ENCODE measurements around the gene LRRC1.
"Not testable (repeated sequence)": the region's sequence is repeated elsewhere in the genome, so short reads cannot be mapped to it uniquely, and the experiment has no call there.

The LRRC1 gene

DNA sequence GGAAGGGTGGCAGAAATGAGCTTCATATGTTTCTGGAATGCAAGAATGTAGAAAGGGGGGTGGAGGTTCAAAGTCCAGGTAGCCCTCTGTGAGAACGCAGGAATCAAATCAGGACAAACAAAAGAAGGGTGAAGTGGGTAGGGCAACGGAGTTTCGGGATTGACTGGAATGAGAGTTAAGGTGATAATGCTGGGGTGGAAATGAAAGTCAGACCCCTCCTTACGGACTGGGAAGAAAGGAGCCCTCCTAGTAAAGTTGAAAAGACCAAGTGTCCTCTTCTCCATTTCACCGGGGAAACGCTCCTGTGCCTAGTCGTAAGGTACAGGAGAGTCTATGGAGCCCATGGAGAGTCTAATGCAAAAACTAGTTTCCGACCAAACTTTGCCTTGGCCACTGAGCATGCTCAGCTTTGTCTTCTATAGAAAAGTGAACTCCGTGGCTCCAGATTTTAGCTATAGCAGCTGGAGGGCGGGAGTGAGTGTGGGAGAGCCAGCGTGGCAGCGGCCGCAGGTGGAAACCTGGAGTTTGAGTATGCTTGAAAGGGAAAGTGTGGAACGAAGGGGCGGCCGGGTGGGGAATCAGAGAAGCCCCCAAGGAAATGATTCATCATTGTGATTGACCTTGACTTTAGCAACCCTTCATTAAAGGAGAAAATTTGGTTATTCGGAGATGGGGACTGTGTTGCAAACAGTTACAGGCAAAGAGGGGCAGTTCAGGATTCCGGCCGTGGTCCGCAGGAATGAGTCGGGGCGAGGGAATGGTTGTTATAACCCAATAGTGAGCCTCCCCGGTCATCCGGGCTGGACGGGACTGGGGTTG lies 1.3 kb upstream of the LRRC1 start:
- DNase-seq = peak; percentile 28

DNA sequence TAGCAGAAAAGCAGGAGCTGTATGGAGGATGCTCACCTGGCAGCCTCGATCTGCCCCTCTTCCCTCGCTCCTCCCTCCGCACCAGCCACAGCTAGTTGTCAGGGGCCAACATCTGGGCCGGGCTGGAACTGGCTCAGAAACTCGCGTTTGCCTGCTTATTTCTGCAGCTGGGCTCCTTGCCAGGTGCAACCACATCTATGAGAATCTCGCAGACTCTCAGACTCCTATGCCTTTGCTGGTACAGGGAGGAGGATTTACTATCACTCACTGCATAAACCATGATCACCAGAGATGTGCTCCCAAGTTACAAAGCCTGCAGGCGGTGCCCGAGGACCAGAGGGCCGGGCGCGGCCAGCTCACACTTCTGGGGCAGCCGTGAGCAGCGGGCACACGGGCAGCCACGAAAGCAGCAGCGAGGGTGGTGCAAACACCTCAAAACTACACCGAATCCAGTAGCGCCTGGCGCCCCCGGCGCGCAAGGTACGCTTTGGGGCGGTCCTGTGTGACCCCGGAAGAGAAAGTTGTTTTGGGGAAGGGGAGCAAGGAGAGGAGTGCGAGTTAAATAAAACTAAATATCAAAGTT lies 577 bp upstream of the LRRC1 start:
- peak; percentile 45 for DNase-seq

DNA sequence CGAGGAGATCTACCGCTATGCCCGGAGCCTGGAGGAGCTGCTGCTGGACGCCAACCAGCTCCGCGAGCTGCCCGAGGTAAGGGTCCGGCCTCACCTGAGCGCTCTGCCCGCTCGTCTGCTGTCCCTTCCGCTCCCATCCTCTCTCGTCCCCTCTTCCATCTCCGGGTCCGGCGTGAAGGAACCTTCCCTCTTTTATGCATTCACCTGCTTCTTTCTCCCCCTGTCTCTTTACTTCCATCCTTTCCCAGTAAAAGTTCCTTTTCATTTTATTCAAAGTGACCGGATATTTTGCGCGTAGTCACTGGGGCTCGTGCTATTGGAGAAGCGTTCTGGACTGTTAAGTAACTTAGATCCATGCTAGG lies 516 bp downstream of the LRRC1 start:
- no peak for DNase-seq

DNA sequence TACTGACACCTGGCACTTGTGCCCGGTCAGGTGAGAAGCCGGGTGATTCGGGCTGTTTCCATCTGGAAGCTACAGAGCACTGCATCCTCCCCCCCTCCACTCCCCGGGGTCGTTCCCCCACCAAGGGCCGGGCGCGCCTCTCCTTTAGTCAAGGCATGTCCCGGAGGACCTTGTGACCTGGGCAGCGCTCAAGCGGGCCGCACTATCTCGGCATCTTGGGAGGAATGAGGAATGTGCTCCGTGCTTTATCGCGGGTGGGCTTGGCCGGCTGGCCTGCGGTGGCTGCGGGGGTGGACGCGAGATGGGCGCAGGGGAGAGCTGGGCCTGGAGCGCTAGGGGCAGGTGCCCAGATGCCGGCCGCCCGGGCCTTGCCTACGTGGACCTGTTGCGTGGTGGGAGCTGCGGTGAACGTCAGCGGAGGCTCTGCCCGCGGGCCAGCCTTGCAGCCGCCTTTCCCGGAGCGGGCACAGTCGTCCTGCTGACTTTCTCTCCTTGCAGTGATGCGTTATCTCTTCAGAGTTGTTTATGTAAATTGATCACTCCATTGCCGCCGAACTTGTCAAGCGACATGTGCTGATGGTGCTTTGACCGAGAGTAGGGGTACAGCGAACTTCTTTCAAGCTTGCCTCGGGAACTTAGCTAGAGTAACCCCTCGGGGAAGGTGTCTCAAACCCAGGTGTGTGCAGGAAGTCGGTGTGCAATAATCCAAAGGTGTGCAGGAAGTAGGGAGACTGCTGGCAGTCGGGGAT lies 1.1 kb downstream of the LRRC1 start:
- DNase-seq = peak; percentile 16

DNA sequence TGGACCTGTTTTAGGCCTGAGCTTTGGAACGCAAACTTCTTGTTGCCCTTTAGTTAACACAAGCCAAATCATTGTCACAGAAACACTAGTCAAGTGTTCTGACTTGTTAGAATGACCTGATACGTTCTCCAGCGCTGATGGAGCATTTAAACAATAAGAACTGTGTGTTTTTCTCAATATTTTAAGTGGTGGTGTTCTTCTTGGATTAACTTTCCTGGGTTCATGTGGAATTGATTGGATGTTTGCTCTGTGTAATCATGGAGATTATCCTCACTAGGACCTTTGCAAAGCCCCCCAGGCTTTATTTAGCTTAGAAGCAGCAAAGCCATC lies 1.6 kb downstream of the LRRC1 start:
- no peak for DNase-seq

DNA sequence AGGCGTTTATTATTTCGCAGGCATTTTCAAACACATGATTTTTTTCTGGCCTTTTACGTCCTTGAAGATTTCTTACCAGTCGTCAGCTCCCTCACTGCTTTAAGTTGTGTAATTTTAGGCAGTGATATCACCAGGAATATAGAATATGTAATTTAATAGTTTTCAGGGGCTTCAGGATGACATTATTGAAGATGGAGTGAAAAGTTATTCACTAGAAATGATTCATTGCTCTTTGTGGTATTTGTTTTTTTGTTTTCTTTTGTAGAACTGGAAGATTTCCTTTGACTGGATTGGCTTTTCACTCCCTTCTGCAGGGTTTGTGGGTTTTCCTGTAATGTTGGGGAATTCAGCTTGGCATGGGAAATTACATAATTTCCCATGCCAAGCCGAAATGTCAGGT lies 2.0 kb downstream of the LRRC1 start:
- DNase-seq = no peak

DNA sequence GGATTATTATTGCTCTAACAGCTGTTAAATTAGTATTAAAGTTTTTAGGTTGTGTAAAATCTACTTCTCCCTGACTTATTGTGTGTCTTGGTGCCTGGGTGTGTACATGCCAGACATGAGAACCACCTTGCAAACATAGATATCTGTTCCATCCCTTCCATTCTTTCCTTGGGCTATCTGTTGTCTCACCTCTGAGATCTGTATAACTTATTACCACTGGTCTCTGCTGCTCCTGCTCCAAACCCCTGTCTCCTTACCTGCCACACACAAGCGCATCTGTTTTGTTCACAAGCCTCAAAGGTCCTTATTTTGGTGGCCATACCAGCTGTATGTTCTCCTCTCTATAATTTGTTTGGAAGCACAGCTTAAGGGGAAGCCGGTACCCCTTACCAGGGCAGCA lies 2.5 kb downstream of the LRRC1 start:
- no peak for DNase-seq

DNA sequence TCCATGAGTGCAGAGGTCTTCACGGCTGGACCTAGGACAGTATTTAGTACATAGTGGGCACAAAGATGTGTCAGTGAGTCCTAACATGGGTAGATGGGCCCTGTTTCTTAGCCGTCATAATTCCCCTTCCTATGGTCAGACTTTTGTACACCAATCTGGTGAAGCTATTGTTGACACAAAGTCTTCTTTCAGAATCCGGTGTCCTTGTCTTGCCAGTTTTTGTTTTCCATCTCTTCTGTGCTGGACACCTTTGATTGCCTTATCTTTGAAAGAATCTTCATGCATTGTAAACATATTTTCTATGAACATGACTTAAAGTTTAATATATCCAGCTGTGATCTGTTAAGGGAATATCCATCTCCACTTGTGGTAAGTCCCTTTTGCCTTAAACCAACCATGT lies 4.5 kb downstream of the LRRC1 start:
- no peak for DNase-seq

DNA sequence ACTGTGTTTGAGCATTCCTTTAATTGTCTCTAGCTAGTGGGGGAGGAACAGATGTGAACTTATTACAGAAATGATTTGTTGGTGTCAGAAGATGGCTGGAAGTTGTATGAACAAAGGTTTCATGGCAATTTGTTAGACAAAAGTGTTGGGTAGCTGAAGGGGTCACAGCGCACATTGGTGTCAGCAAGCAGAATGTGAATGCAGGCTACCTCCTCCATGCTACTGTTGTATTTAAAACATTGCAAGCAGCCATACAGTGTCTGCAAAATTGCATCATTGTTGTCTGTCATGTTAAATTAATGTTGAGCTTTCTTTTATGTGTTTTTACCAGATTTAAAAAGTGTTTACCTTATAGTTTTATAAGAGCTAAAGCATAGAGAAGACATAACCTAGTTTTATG lies 6.2 kb downstream of the LRRC1 start:
- DNase-seq = no peak

DNA sequence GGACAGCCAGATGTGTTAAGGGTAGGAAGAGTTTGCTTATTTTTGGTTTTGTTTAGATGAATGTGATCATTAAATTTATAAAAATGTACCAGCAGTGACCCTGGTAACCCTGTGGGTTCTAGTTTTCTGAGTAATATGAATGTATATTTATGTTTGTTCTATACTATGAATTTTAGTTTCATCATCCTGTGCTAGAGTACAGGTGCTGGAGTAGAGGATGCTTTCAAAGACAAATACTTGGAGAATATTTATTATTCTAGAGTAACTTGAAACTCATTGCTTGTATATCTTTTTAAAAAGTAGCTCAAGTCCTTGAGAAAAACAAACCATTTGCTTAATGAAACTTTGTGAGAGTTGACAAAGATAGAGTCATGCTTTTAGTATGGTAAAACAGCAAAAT lies 7.8 kb downstream of the LRRC1 start:
- DNase-seq = no peak

DNA sequence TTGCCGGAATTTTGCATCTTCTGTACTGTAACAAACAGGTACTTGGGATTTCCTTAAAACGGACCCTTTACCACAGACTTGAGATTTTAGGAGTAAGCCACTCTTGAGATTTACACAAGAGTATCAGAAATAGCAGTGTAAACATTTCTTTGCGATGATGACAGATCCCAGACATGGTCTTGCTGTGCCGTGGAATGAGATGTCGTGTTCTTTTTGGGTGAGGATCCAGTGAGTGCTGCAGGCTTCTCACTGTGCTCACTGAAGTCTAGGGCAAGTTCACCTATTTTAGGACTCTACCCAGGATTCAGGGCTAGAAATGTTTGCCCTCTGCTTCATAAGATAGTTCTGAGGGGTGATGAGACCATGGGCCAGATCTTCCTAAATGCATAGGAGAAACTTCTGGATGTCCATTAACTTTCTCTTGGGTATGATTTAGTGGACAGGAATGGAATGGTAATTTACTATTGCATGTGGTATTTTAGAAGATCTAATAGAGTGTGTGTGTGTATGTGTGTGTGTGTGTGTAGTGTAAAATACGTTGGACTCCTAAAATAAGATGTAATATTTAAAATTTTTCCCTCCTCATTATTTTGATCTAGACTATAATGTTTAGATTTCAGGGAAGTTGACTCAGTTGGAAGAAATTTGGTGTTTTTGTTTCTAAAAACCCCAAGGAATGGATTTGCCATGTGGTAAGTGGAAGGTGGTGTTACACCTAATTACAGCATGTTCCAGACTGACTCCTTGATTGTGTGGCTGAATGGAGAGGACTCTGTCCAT lies 8.5 kb downstream of the LRRC1 start:
- no peak for DNase-seq

DNA sequence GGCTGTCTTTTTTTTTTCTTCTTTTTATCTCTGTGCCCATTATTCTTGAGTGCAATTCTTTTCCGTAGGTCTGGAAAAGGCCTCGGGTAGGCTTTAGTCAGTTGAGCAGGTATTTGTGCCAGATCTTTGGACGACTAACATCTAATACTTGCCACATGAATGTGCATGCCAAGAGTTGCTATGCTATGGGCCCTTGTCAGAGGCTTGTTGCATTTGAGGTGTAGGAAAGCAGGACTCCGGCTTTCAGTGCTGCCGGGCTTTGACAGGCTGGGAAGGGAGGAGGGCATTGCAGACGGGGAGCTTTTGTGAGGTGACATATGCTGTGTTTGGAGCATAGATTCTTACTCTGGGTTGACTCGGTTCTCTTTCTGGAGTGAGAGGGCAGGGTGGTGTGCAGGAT lies 10.2 kb downstream of the LRRC1 start:
- DNase-seq = no peak

DNA sequence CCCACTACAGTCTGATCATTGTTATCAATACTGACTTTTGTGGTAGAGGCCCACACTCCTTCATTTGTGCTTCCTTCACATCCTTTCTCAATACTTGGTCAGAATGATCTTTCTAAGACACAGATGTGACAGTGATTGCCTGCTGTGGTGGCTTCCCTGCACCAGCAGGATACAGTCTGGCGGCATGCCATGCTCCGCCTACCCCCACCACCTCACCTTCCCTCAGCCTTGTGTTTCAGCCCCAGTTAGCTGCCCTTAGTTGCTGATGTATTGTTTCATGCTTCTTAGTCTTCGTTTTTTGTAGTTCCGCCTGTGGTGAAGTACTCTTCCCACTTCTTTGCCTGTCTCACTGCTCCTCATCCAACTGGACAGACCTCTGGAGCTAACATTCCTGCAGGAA lies 10.9 kb downstream of the LRRC1 start:
- no peak for DNase-seq

DNA sequence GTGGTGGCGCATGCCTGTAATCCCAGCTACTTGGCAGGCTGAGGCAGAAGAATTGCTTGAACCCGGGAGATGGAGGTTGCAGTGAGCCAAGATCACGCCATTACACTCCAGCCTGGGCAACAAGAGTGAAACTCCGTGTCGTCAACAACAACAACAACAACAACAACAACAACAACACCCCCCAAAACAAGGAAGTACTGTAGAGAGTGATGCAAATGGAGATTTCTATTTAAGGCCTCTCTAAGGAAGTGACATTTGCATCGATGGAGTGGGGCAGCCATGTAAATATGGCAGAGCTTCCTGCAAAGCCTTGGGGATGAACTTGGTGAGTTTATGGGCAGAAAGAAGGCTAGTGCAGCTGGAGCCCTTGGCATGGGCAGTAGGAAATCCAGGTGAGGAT lies 12.8 kb downstream of the LRRC1 start:
- not testable (repeated sequence) for DNase-seq

DNA sequence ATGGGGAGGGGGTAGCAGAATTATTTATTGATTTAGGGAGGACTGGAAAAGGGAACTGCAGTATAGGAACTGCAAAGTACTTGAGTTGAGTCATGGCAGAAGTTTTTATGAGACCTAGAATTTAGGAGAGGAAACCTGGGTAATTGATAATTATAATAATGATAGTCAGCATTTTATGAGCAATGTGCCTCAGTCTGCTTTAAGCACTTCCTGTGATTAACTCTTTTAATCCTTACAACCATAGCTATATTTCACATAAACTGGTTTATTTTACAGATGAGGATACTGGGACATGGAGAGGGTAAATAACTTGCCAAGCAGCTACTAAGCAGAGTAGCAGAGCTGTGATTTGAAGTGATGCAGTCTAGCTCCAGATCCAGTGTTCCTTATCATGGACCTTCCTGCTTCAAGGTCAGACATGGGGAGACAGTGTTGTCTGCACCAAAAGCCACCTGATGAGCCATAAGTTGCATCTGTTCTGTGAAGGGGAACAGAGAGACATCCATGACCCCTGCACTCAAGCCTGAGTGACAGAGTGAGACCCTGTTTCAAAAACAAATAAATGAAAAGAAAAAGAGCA lies 13.6 kb downstream of the LRRC1 start:
- no peak for DNase-seq

DNA sequence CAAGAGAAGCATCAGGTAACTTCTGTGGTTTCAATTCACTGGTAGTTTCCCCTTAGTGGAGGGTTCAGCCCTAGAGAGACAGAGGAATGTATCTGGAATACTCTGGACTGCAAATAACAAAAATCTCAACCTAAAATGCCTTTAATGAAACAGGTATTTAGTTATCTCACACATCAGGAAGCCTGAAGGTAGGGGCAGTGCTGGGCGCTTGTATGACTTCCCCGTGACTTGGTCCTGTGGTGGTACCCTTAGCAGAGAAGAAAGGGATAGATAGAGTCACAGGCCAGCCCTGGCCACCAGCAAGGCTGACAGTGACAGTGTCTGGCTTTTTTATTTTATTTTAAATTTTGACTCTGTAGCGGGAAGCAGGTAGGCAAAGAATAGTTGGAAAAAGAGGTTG lies 14.9 kb downstream of the LRRC1 start:
- DNase-seq = no peak

DNA sequence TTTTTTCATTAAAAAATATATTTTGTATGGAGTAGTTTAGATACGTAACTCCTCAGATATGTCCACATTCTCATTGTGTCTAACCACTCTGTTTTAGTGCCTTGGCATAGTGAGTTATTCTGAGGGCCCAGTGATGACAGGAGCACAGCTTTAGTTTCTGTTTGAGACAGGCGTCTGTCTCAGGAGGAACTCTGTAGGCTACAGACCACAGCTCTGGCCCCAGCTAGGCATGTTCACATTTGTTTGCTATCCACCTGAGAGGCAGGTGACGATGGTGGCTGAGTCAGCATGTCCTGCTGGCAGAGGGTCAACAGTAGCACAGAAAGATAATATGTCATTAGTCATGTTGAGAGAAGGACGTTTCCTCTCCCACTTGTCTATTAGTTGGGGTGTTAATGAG lies 16.3 kb downstream of the LRRC1 start:
- DNase-seq = no peak

DNA sequence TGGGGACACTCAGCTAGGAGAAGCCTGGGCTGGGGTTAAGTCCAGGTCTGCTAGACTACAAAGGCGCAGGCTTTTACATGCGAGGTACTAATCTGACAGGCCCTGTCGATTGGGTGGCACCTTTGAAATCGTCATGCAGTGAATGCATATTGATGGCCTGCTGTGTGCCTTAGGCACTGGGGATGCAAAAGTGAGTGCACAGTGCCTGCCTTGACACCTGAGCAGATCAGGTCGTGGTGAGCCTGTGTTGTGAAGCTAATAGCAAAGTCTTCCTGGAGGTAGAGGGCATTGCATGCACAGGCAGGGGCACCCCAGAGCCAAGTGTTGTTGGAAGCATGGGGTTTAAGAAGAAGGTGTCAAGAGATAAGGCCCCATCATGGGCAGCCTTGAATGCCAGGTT lies 16.9 kb downstream of the LRRC1 start:
- no peak for DNase-seq

DNA sequence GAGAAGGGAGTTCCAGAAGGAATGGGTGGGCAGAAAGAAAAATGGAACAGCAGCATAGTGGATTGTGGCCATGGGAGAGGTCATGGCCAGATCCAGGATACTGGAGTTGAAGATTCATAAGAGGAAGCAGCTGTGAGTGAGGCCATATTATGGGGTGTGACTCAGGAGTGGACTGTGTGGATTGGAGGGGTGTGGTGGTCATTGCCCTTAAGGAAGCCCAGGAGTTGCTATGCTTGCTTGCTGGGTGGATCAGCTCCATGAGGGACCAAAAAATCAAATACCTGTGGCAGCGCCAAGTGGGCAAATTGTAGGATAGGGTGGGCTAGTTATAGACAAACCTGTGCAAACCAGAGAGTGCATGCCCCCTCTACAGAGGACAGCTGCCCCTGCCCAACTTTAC lies 18.3 kb downstream of the LRRC1 start:
- no peak for DNase-seq

DNA sequence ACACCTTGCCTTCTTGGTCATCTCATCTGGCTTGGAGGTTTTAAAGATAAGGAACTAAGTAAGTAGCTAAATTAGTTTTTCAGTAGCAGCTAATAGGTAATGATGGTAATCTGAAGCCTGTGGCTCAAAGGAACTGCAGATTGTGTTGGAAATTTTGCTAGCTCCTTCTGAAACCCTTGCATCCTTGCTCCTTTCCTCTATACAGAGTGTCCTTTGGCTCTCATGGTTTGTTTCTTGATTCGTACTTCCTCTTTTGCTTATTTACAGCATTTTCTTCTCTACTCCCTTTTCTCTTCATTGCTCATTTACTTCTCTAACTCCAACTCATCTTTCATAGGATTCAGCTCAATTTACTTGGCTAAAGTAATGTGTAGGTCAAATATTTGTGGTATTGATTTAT lies 19.0 kb downstream of the LRRC1 start:
- DNase-seq = no peak

DNA sequence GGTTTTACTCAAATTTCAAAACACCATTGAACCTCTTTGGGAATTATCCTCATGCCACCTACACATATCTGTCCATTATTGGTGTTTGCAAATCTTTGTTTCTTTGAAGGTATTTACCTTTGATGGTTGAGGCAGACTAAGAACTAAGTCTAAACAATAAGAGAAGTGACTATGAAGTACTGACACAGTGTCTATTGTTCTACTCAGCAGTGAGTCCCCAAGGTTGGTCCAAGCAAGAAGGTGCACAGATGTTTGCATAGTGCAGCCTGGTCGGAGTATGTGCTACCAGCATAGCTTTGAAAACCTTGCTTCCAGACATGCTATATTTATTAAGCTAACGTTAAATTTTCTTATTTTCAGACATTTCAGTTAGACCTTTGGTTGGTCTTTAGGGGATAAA lies 19.5 kb downstream of the LRRC1 start:
- no peak for DNase-seq

DNA sequence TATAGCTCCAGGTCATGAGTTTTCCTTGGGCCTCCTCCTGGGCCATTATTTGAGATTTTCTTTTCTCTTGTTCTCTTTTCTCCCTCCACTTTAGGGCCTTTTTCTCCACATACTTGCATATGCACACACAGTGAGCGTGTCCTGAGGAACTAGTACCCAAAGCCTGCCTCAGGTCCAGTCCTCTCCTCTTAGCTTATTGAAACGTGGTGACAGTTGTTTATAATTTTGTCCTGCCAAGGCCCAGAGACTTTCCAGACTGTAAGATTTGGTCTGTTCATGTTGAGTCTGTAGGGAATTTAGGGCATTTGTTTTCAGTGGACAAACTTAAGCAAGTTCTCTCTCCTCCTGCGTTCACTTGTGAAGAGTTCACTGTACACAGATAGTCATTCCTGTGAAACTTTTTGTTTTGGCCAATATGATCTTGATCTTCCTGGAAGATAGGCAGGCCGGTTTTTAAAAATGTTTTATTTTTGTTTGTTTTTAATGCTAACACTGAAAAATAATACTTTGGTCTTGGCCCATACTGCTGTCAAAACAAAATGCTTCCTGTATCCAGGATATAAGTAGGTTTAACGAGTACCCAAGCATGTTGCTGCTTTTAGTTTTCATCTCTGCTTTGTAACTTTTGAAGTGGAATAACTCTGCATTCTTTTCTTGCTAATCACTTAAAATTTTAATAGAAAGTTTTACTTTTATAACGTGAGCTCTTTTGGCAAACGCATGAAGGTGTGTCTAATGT lies 20.7 kb downstream of the LRRC1 start:
- DNase-seq = no peak

All from activated CD8-positive, alpha-beta memory T cell treated with anti-CD3 and anti-CD28 coated beads, Interleukin-2, amount 50 U/mL, for 4 hours (primary cell).